Muscle layer of colon (tissue), 2 donors: ENCODE results near the gene DOK3.

Experiments used
- H3K27ac ChIP-seq: one replicate; pipeline ENCODE4 v1.7.0; 2013; ENCODE audit warnings: low read depth, mild to moderate bottlenecking, low read length, moderate library complexity
- H3K27me3 ChIP-seq, 2 donors: one replicate each; pipeline ENCODE4 v1.7.0; 2013; ENCODE audit warnings: low read length in 2 of 2, mild to moderate bottlenecking in 2 of 2; ENCODE audit not compliant: insufficient read depth in 2 of 2, control insufficient read depth in 1 of 2
- H3K36me3 ChIP-seq: one replicate; pipeline ENCODE4 v1.7.0; 2013; ENCODE audit warnings: mild to moderate bottlenecking, low read length; ENCODE audit not compliant: insufficient read depth
- H3K4me1 ChIP-seq: one replicate; pipeline ENCODE4 v1.7.0; 2013; ENCODE audit warnings: mild to moderate bottlenecking, low read length; ENCODE audit not compliant: insufficient read depth
- H3K4me3 ChIP-seq, 2 donors: one replicate each; pipeline ENCODE4 v1.7.0; 2013; ENCODE audit warnings: low read length in 2 of 2, low read depth in 1 of 2, mild to moderate bottlenecking in 1 of 2, moderate library complexity in 1 of 2
- H3K9ac ChIP-seq: one replicate; pipeline ENCODE4 v1.7.0; 2013; ENCODE audit warnings: low read length
- H3K9me3 ChIP-seq: one replicate; pipeline ENCODE4 v1.7.0; 2013; ENCODE audit warnings: mild to moderate bottlenecking, low read length
- donor health status: abdominal sarcoma.
- donor health status: Adenocarcinoma of cecum.

Gene DOK3

DNA sequence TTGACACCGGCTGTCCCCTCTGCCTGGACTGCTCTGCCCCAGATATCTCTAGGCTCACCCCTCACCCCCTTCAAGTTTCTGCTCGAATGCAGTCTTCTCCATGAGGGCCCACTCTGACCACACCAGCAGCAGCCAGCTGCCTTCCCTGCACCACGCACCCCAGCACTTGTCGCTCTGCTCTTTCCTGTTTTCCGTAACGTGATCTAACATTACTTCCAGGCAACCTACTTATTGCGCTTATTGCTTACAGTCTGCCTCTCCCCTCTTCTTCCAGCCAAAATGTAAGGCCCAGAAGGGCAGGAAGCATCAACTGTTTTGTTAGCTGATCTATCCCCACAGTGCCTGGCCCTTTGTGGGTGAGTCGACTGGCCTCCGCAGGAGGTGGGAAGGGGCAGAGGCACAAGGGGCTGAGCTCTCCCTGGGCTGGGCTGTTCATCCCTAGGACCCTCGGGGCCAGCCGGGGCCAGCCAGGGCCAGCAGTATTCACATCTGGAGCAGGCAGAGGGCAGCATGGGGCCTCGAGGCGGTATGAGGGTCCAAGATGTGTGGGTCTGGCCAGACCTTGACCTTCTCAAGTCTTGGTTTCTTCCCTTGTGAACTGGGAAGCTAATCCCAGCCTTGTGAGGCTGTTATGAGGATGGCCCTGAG is 24.6 kb downstream of the DOK3 start:
- no peak overlapping the region for H3K9ac ChIP-seq
- H3K36me3 ChIP-seq, result peaks cover 70% of the 10 kb centered on the region
- no peaks in the 10 kb centered on the region for H3K27me3 ChIP-seq
- no peaks in the 10 kb centered on the region for H3K9me3 ChIP-seq
- H3K27ac ChIP-seq, result peak overlapping the region; percentile 80
- no peak overlapping the region for H3K4me3 ChIP-seq
- peaks cover 71% of the 10 kb centered on the region for H3K4me1 ChIP-seq

- Histone ChIP-seq H3K27me3 (no peaks in the 10 kb centered on the region), H3K36me3 (peaks cover 63% of the 10 kb centered on the region), H3K4me3 (no peak overlapping the region), H3K9ac (no peak overlapping the region), H3K4me1 (peaks cover 71% of the 10 kb centered on the region), H3K27ac (peak overlapping the region; percentile 80), H3K9me3 (no peaks in the 10 kb centered on the region)
Observed at GRCh38 chr5:177483994-177484901, 25.4 kb downstream of the DOK3 start.

DNA sequence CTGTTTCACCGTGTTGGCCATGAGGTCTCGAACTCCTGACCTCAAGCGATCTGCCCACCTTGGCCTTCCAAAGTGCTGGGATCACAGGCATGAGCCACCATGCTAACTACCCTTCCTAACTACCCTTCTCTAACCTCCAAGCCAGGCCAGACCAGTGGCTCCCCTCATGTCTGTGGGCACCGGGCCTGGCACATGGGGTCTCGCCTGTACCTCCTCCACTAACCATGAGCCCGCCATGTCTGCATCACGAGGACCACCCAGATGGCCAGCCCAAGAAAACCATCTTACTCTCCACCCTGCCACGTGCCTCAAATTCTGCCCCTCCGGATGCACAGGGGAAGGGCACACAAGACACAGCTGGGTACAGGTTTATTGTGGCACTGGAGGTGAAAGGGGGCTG is 26.6 kb downstream of the DOK3 start:
- peak overlapping the region; percentile 80 for H3K27ac ChIP-seq
- H3K9ac ChIP-seq, result no peak overlapping the region
- H3K27me3 ChIP-seq, result no peaks in the 10 kb centered on the region
- peaks cover 79% of the 10 kb centered on the region for H3K4me1 ChIP-seq
- H3K4me3 ChIP-seq, result no peak overlapping the region
- H3K9me3 ChIP-seq, result no peaks in the 10 kb centered on the region
- peaks cover 51% of the 10 kb centered on the region for H3K36me3 ChIP-seq

GRCh38 chr5:177482359-177482795 is 27.2 kb downstream of the DOK3 start:
- Histone ChIP-seq H3K4me1 (peaks cover 82% of the 10 kb centered on the region), H3K4me3 (no peak overlapping the region), H3K27me3 (no peaks in the 10 kb centered on the region), H3K9me3 (no peaks in the 10 kb centered on the region), H3K27ac (no peak overlapping the region), H3K36me3 (peaks cover 44% of the 10 kb centered on the region), H3K9ac (no peak overlapping the region)

- Histone ChIP-seq H3K36me3 (peaks cover 26% of the 10 kb centered on the region), H3K9ac (no peak overlapping the region), H3K4me3 (no peak overlapping the region), H3K27ac (peak overlapping the region; percentile 76), H3K9me3 (no peaks in the 10 kb centered on the region), H3K27me3 (no peaks in the 10 kb centered on the region), H3K4me1 (peaks cover 88% of the 10 kb centered on the region)
Observed at GRCh38 chr5:177479774-177480173, 29.9 kb downstream of the DOK3 start.

DNA sequence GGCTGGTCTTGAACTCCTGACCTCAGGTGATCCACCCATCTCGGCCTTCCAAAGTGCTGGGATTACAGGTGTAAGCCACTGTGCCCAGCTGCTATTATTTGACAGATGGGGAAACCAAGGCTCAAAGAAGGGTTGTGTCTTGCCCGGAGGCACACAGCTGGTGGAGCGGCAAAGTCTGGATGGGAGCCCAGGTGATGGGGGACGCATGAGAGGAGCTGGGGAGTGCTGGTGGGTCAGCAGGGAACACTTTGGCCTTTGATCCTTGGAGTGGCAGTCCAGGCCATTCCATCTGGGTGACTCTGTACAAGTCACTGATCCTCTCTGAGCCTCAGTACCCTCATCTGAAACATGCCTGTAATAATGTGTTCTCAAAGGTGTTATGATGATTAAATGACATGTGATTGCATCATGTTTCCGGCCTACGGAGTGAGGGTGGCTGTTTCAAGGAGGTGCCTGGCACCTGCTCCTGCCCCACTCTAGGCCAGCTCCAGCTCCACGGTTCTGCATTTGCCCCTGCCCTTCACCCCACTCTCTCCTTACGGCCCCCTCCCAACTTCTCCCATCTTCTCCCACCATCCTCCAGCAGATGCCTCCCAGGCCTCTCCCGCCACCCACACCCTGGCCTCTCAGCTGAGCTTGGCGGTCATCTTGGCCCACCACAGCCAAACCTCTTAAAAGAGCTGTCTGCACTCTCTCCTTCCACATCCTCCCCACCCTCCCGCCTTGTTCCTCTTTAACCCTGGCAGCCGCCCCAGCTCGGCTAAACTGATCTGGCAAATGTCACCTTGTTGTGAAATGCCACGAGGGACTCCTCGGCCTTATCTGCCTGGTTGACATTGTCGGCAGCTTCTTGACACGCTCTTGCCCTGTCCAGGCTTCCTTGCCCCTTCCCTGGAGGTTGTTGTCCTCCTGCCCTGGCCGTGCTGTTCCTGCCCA is 30.6 kb downstream of the DOK3 start:
- Histone ChIP-seq H3K4me3 (no peak overlapping the region), H3K27ac (peak overlapping the region; percentile 76), H3K9me3 (no peaks in the 10 kb centered on the region), H3K36me3 (peaks cover 18% of the 10 kb centered on the region), H3K4me1 (peaks cover 88% of the 10 kb centered on the region), H3K27me3 (no peaks in the 10 kb centered on the region), H3K9ac (no peak overlapping the region)

- peaks cover 7% of the 10 kb centered on the region for H3K36me3 ChIP-seq
- H3K9me3 ChIP-seq, result no peaks in the 10 kb centered on the region
- H3K27me3 ChIP-seq, result no peaks in the 10 kb centered on the region
- peak overlapping the region; percentile 70 for H3K27ac ChIP-seq
- peaks cover 78% of the 10 kb centered on the region for H3K4me1 ChIP-seq
- H3K4me3 ChIP-seq, result no peak overlapping the region
- no peak overlapping the region for H3K9ac ChIP-seq
Observed at GRCh38 chr5:177477701-177478477, 31.7 kb downstream of the DOK3 start.

DNA sequence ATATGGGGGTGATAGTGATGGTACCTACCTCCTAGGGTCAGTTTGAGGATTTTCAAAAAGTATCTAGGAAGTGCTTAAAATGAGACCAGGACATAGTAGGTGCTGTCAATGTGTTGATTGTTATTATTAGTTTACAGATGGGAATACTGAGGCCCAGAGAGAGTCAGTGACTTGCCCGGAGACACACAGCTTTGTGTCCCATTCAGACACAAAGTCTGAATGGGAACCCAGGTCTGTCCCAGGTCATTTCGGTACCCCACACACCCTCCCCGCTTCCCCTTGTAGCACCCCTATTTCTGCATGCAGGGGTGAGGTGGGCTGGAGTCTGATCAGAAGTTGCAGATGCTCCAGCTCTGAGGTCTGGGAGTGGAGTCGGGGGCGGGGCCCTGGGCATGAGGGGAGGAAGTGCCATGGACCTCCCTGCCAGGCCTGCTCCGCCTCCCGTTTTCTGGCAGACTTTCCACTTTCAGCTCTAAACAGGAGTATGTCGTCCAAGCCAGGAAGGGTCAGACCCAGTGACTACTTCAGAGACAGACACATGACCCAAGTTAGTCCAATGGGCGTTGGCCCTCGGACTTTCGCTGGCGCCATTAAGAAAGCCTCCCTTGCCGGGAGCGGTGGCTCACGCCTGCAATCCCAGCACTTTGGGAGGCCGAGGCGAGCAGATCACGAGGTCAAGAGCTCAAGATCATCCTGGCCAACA is 32.9 kb downstream of the DOK3 start:
- Histone ChIP-seq H3K9ac (no peak overlapping the region), H3K4me3 (no peak overlapping the region), H3K9me3 (no peaks in the 10 kb centered on the region), H3K4me1 (peaks cover 74% of the 10 kb centered on the region), H3K36me3 (peaks cover 2% of the 10 kb centered on the region), H3K27ac (peak overlapping the region; percentile 17), H3K27me3 (no peaks in the 10 kb centered on the region)

DNA sequence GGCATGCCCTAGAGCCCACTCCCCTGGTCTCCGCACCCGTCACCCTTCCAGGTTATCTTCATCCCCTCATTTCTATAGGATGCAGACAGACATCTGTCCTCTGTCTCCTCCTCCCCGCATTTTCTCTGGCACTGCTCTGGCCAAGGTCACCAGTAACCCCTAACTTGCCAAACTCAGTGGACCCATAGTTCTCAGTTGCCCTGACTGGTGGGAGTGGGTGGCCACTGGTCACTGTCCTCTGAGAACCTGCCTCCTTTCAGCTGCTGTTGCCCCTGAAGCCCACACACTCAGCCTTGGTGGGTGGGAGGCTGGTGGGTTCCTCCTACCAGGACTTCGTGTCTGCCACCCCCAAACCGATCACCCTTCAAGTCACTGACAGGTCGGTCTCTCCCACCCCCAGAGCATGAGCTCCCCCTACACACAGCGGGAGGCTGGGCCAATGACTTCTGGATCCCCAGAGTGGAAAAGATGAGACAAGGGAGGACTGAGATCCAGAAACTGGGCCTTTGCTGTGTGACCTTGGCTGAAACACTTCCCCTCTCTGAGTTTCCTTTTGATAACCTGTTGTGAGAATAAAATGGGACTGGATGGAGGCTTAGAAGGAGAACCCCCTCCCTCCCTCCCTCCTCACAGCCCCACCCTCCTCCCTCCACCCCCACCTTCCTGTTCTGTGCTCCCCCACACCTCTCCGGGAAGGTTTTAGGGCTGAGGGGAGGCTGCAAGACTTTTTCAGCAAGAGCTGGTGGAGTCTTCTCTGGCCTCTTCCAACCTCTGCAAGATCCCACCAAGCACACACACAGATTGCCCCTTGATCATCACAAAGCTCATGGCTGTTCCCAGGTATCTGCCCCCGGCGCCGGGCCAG is 33.8 kb downstream of the DOK3 start:
- Histone ChIP-seq H3K27me3 (no peaks in the 10 kb centered on the region), H3K27ac (peak overlapping the region; percentile 55), H3K36me3 (no peaks in the 10 kb centered on the region), H3K9ac (no peak overlapping the region), H3K9me3 (no peaks in the 10 kb centered on the region), H3K4me1 (peaks cover 77% of the 10 kb centered on the region), H3K4me3 (no peak overlapping the region)
